ENCODE measurements around the gene TRPM4.
"Not testable (repeated sequence)": the region's sequence is repeated elsewhere in the genome, so short reads cannot be mapped to it uniquely, and the experiment has no call there.

TRPM4 gene

GRCh38 chr19:49119411-49120324, 37.9 kb upstream of the TRPM4 start, which contains the start of gene PPFIA3:
Gene PPFIA3, plus strand, starts transcription at chr19:49119544. Its CDS starts 8,330 bp downstream, at chr19:49127874.
- peak; percentile 85 for DNase-seq
- H3K27ac Mint-ChIP-seq, result peak within 1 kb of the TSS; percentile 77
- no peaks in the 10 kb centered on the region for H3K9me3 Mint-ChIP-seq
- peaks cover 53% of the 10 kb centered on the region for H3K27me3 Mint-ChIP-seq (ENCODE audit: low read depth, poor library complexity)
- H3K4me3 Mint-ChIP-seq, result peak within 1 kb of the TSS; percentile 77
- TF ChIP-seq, protein P1, sequence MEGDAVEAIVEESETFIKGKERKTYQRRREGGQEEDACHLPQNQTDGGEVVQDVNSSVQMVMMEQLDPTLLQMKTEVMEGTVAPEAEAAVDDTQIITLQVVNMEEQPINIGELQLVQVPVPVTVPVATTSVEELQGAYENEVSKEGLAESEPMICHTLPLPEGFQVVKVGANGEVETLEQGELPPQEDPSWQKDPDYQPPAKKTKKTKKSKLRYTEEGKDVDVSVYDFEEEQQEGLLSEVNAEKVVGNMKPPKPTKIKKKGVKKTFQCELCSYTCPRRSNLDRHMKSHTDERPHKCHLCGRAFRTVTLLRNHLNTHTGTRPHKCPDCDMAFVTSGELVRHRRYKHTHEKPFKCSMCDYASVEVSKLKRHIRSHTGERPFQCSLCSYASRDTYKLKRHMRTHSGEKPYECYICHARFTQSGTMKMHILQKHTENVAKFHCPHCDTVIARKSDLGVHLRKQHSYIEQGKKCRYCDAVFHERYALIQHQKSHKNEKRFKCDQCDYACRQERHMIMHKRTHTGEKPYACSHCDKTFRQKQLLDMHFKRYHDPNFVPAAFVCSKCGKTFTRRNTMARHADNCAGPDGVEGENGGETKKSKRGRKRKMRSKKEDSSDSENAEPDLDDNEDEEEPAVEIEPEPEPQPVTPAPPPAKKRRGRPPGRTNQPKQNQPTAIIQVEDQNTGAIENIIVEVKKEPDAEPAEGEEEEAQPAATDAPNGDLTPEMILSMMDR (IDR thresholded peaks at IDR 0.05), result no peak
- H3K36me3 Mint-ChIP-seq (ENCODE audit: low read depth), result no peaks in the 10 kb centered on the region
- H3K4me1 Mint-ChIP-seq, result peaks cover 31% of the 10 kb centered on the region

DNA sequence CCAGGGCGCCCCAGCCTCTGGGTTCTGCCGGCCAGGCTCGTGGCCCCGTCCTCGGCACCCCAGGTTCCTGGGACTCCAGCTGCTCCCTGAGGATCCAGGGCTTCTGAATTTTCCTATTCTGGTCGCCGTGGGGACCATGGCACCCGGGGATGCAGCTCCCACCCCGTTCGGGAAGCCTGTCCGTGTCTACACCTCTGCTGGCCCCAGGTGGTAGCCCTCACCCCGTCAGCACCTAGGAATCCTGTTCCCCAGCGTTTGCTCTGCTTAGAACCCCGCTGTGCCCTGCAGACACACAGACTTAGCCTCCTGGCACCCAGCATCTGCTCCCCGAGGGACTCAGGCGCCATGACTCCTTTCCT, 37.3 kb upstream of the TRPM4 start:
- Mint-ChIP-seq H3K27ac (no peak overlapping the region), H3K9me3 (no peaks in the 10 kb centered on the region), H3K4me1 (peaks cover 32% of the 10 kb centered on the region), H3K4me3 (peak overlapping the region; percentile 51), H3K27me3 (ENCODE audit: low read depth, poor library complexity) (peaks cover 56% of the 10 kb centered on the region), H3K36me3 (ENCODE audit: low read depth) (no peaks in the 10 kb centered on the region)
- DNase-seq, result no peak
- TF ChIP-seq, protein P1 (IDR thresholded peaks at IDR 0.05), result no peak

DNA sequence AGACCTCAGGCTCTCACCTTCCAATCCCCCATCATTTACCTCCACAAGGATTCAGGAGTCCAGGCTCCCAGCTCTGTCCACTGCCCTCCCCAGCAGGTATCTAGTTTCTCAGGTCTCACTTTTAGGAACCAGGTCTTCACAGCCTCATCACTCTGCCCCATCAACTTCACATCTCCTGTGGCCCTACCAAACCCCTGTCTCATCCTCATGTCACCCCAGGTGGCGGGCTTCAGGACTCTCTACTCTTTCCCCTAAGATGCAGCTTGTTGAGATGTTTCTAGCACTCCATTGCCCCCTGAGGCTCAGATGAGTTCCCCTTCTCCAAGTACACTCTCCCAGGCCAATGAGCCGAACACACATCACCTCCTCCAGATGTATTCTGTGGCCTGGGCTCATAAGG, 36.7 kb upstream of the TRPM4 start:
- Mint-ChIP-seq H3K27ac (no peak overlapping the region), H3K4me3 (peak overlapping the region; percentile 51), H3K27me3 (ENCODE audit: low read depth, poor library complexity) (peaks cover 59% of the 10 kb centered on the region), H3K36me3 (ENCODE audit: low read depth) (no peaks in the 10 kb centered on the region), H3K9me3 (no peaks in the 10 kb centered on the region), H3K4me1 (peaks cover 29% of the 10 kb centered on the region)
- TF ChIP-seq, protein P1 (IDR thresholded peaks at IDR 0.05), result no peak
- no peak for DNase-seq

- not testable (repeated sequence) for H3K4me3 Mint-ChIP-seq; DNase-seq; H3K9me3 Mint-ChIP-seq; H3K36me3 Mint-ChIP-seq (ENCODE audit: low read depth); H3K27ac Mint-ChIP-seq
- peaks cover 21% of the 10 kb centered on the region for H3K4me1 Mint-ChIP-seq
- H3K27me3 Mint-ChIP-seq (ENCODE audit: low read depth, poor library complexity), result peaks cover 65% of the 10 kb centered on the region
Observed at GRCh38 chr19:49121841-49122240, 35.8 kb upstream of the TRPM4 start.

DNA sequence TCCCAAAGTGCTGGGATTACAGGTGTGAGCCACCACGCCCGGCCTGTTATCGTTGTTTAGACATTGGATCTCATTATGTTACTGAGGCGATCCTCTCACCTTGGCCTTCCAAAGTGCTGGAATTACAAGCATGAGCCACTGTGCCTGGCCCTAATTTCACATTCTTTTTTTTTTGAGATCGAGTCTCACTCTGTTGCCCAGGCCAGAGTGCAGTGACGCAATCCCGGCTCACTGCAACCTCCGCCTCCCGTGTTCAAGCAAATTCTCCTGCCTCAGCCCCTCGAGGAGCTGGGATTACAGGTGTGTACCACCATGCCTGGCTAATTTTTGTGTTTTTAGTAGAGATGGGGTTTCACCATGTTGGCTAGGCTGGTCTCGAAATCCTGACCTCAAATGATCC, 34.3 kb upstream of the TRPM4 start:
- DNase-seq; H3K4me3 Mint-ChIP-seq; H3K9me3 Mint-ChIP-seq; H3K36me3 Mint-ChIP-seq (ENCODE audit: low read depth); H3K27ac Mint-ChIP-seq: not testable (repeated sequence)
- peaks cover 11% of the 10 kb centered on the region for H3K4me1 Mint-ChIP-seq
- peaks cover 64% of the 10 kb centered on the region for H3K27me3 Mint-ChIP-seq (ENCODE audit: low read depth, poor library complexity)

DNA sequence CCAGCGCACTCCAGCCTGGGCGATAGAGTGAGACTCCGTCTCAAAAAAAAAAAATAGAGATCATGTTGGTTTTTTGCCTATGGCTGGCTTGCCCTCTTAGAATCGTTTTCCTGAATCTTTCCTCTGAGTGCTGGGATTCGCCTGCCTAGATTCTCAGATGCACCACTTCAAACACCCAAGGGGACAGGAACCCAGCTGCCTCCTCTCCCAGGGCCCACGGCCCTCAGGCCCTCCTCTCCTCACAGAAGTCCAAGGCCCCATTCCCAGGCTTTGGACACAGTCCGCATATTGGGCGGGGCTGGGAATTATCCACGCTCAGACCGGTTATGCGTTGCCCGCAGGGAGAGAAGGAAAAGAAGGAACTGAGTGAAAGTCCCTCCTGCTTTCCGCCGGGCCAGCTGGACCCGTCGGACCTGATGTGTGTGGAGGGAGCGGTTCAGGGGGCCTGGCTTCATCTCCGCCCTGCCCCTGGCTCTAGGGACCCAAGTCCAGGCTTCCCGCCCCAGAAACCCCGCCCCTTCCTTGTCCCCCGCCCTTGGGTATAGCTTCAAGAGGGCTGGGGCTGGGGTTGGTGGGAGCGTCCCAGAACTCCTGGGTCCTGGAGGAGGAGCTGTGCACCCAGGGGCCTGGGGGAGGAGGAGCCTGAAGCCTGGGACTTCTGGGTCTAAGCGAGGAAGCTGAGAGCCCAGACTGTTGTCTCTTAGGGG, 32.4 kb upstream of the TRPM4 start:
- Mint-ChIP-seq H3K4me3 (no peak overlapping the region), H3K27me3 (ENCODE audit: low read depth, poor library complexity) (peaks cover 57% of the 10 kb centered on the region), H3K9me3 (no peaks in the 10 kb centered on the region), H3K4me1 (peaks cover 26% of the 10 kb centered on the region), H3K36me3 (ENCODE audit: low read depth) (no peaks in the 10 kb centered on the region), H3K27ac (no peak overlapping the region)
- peak; percentile 33 for DNase-seq
- TF ChIP-seq, protein P1 (IDR thresholded peaks at IDR 0.05), result no peak
